NCI-H1417 (cell line): ENCODE data around the gene DNAJC30.
A peak's percentile ranks its signal among the peaks of the same experiment; 100 is the strongest.

Experiments
- DNase-seq, 3 experiments: peaks; one replicate each; lab custom pipeline; 2025; lab: John Stamatoyannopoulos, UW

DNAJC30 gene

GRCh38 chr7:73707045-73707631 lies 23.9 kb upstream of the DNAJC30 start:
- peak; percentile 47 to 96 (median 93) for DNase-seq

- peak in 1 of 3 experiments; percentile 47 for DNase-seq
Observed at GRCh38 chr7:73706126-73707044, 23.1 kb upstream of the DNAJC30 start.

- DNase-seq = no peak
Observed at GRCh38 chr7:73705551-73705920, 22.3 kb upstream of the DNAJC30 start.

GRCh38 chr7:73704640-73705550 lies 21.6 kb upstream of the DNAJC30 start:
- peak in 2 of 3 experiments; percentile 54 to 69 for DNase-seq

- peak in 1 of 3 experiments; percentile 78 for DNase-seq
Observed at GRCh38 chr7:73703757-73704639, 20.7 kb upstream of the DNAJC30 start.

- no peak for DNase-seq
Observed at GRCh38 chr7:73703225-73703624, 20.0 kb upstream of the DNAJC30 start.

GRCh38 chr7:73702665-73703064 lies 19.4 kb upstream of the DNAJC30 start:
- DNase-seq = no peak

GRCh38 chr7:73702226-73702625 lies 19.0 kb upstream of the DNAJC30 start:
- no peak for DNase-seq

GRCh38 chr7:73701357-73701995 lies 18.2 kb upstream of the DNAJC30 start:
- DNase-seq = peak in 1 of 3 experiments; percentile 37

GRCh38 chr7:73700581-73701134 lies 17.4 kb upstream of the DNAJC30 start:
- no peak for DNase-seq

GRCh38 chr7:73700069-73700423 lies 16.8 kb upstream of the DNAJC30 start:
- DNase-seq = no peak

GRCh38 chr7:73699370-73700068 lies 16.3 kb upstream of the DNAJC30 start:
- DNase-seq = no peak

- no peak for DNase-seq
Observed at GRCh38 chr7:73698410-73698809, 15.2 kb upstream of the DNAJC30 start.

GRCh38 chr7:73696372-73696771 lies 13.1 kb upstream of the DNAJC30 start:
- no peak for DNase-seq

- no peak for DNase-seq
Observed at GRCh38 chr7:73690646-73691045, 7.4 kb upstream of the DNAJC30 start.

GRCh38 chr7:73688288-73688687 lies 5.0 kb upstream of the DNAJC30 start:
- no peak for DNase-seq

GRCh38 chr7:73685311-73685710 lies 2.1 kb upstream of the DNAJC30 start:
- DNase-seq = no peak

GRCh38 chr7:73683788-73684693 lies 788 bp upstream of the DNAJC30 start:
- peak in 2 of 3 experiments; percentile 27 to 59 for DNase-seq

- peak in 1 of 3 experiments; percentile 64 for DNase-seq
Observed at GRCh38 chr7:73682745-73683055, 553 bp downstream of the DNAJC30 start.
